Islet of Langerhans (tissue), 1 donor: ENCODE data around the gene R3HCC1L.
"Not testable (repeated sequence)": the region's sequence is repeated elsewhere in the genome, so short reads cannot be mapped to it uniquely, and the experiment has no call there.

Source experiments
- FAIRE-seq: peaks from one replicate; lab custom pipeline; 2011; peaks lifted over from hg19 to GRCh38; lab: Jason Lieb, UNC

The R3HCC1L gene

GRCh38 chr10:98173260-98173659 is 38.8 kb downstream of the R3HCC1L start:
- no peak for FAIRE-seq

DNA sequence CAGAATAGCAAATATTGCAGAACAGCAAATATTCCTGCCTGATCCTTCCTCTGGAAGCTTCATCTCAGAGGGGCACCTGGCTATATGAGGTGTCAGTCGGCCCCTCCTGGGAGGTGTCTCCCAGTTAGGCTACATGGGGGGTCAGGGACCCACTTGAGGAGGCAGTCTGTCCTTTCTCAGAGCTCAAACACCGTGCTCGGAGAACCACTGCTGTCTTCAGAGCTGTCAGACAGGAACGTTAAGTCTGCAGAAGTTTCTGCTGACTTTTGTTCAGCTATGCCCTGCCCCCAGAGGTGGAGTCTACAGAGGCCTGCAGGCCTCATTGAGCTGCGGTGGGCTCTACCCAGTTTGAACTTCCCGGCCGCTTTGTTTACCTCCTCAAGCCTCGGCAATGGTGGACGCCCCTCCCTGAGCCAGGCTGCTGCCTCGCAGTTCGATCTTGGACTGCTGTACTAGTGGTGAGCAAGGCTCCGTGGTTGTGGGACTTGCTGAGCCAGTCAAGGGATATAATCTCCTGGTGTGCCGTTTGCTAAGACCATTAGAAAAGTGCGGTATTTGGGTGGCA is 48.0 kb downstream of the R3HCC1L start:
- FAIRE-seq: not testable (repeated sequence)

- FAIRE-seq: no peak
Measured at GRCh38 chr10:98186681-98187080, 52.2 kb downstream of the R3HCC1L start.

GRCh38 chr10:98190773-98191172 is 56.3 kb downstream of the R3HCC1L start:
- not testable (repeated sequence) for FAIRE-seq

DNA sequence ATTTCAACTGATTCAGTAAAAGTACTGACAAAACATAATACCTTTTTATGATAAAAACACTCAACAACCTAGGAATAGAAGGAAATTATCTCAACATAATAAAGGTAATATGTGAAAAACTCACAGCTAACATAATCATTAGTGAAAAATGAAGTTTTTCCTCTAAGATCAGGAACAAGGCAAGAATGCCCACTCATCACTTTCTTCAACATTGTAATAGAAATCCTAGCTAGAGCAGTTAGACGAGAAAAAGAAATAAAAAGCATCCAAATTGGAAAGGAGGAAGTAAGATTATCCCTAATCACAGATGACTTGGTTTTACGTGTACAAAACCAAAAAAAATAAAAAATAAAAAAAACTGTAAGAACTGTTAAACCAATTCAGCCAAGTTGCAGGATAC is 58.6 kb downstream of the R3HCC1L start:
- FAIRE-seq: peak; percentile 70

DNA sequence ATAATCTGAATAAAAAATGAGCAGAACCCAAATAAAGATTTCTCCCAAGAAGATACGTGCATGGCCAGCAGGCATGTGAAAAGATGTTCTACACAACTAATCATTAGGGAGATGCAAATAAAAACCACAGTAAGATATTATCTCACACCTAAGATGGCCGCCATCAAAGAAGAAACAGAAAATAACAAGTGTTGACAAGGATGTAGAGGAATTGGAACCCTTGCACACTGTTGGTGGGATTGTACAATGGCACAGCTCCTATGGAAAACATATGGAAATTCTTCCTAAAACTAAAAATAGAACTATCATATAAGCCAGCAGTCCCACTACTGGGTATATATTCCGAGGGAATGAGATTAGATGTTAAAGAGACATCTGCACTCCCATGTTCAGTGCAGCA is 60.2 kb downstream of the R3HCC1L start:
- no peak for FAIRE-seq

DNA sequence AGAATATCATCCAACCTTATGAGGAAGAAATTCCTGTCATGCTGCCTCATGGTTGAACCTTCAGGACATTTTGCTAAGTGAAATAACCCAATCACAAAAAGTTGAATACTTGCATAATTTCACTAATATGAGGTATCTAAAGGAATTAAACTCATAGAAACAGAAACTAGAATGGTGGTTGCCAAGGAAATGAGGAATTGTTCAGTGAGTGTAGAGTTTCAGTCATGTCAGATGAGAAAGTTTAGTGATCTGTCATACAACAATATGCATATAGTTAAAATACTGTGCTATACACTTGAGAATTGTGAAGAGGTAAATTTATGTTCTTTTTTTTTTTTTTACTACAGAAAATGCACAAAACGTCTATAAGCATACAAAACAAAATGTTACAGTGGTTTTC is 60.7 kb downstream of the R3HCC1L start:
- no peak for FAIRE-seq

- FAIRE-seq: no peak
Measured at GRCh38 chr10:98196985-98197384, 62.5 kb downstream of the R3HCC1L start.

GRCh38 chr10:98201760-98202159 is 67.3 kb downstream of the R3HCC1L start:
- no peak for FAIRE-seq

GRCh38 chr10:98202378-98202777 is 67.9 kb downstream of the R3HCC1L start:
- FAIRE-seq: no peak

GRCh38 chr10:98205351-98205750 is 70.9 kb downstream of the R3HCC1L start:
- FAIRE-seq: no peak

DNA sequence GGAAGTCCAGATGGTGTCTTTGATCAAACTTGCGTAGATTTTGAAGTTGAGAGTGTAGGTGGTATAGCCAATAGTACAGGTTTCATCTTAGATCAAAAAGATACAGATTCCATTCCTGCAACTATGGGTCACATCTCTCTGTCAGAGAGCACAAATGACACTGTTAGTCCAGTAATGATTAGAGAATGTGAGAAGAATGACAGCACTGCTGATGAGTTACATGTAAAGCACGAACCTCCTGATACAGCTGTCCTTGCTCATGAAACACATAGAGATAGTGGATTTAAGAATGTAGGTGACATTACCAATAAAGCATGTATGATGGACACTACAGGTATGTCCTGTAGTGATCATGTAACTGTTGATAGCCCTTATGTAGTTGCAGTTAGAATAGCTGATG is 74.5 kb downstream of the R3HCC1L start:
- FAIRE-seq: no peak

DNA sequence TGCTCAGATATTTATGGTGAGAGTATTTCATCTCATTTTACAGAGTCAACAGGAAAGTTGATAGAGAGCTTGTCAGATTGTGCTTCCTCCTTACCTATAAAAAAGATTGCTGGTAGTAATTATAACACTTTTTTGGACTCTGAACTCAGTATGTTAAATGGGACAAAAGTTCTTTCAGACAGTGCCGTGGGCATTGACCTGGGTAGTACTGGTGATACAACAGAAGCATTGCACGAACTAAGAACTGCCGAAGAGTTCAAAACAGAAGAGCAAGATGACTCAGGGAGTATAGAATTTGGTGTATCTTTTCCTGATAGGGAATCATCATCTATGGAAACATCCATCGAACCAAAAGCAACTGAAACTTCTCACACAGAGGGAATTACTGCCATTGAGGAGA is 75.0 kb downstream of the R3HCC1L start:
- no peak for FAIRE-seq

GRCh38 chr10:98212196-98212595 is 77.7 kb downstream of the R3HCC1L start:
- FAIRE-seq: no peak

DNA sequence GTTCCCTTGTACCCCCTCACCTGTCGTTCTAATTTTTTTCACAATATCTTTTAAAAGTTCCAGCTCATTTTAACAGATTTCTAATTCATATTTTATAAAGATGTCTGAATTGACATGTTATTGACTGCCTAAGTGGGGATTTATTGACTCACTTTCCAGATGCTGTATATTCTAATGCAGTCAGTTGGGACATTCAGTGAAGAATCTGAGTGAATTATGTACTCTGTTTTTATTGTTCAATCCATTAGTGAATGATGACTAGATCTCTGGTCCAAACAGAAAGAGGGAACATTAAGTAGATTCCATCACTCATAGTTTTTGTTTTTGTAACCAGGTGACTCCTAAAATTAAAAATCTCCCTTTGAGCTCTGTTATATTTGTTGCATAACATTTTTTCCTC is 79.3 kb downstream of the R3HCC1L start:
- no peak for FAIRE-seq

GRCh38 chr10:98215373-98215772 is 80.9 kb downstream of the R3HCC1L start:
- FAIRE-seq: peak; percentile 27

- no peak for FAIRE-seq
Measured at GRCh38 chr10:98217801-98218200, 83.3 kb downstream of the R3HCC1L start.

GRCh38 chr10:98223874-98224273 is 89.4 kb downstream of the R3HCC1L start:
- FAIRE-seq: no peak

- no peak for FAIRE-seq
Measured at GRCh38 chr10:98224509-98224908, 90.1 kb downstream of the R3HCC1L start.

GRCh38 chr10:98224996-98225395 is 90.5 kb downstream of the R3HCC1L start:
- FAIRE-seq: no peak

DNA sequence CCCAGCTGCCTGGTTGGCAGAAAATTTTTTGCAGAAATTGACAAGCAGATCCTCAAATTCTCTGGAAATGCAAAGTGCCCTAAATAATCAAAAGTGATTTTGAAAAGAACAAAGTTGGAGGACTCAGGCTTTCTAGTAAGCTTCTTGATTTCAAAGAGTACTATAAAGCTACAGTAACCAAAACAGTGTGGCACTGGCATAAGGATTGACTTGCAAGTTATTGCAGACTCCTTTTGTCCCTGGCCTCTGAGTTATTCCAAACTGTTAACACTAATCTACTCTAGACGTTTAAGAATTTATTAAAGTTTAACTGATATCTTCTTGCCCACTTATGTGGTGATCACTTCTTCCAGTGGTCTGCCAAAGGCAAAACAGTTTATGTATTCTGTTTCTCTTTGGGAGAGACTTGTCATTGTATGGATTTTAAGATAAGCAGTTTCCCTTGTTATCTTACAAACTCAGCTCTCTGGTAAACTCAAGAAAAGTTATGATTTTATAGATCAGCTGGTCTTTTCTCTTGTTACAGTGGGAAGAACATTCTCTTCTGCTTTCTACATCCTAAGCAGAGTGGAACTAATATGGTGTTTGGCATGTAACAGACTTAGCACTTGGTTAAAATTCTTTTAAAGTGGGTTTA is 92.2 kb downstream of the R3HCC1L start:
- FAIRE-seq: no peak

GRCh38 chr10:98227713-98228112 is 93.3 kb downstream of the R3HCC1L start:
- not testable (repeated sequence) for FAIRE-seq

GRCh38 chr10:98228266-98228665 is 93.8 kb downstream of the R3HCC1L start:
- not testable (repeated sequence) for FAIRE-seq

GRCh38 chr10:98231417-98231816 is 97.0 kb downstream of the R3HCC1L start:
- no peak for FAIRE-seq
